ENCODE data around the gene RANBP1.

RANBP1 gene

GRCh38 chr22:20080776-20081654 is 34.9 kb upstream of the RANBP1 start:
- Histone ChIP-seq H3K9ac (no peak overlapping the region), H3K4me3 (ENCODE audit: low read depth, low read length) (peak overlapping the region; percentile 78), H3K4me1 (peaks cover 3% of the 10 kb centered on the region), H3K9me3 (ENCODE audit: control insufficient read depth, low read length) (no peaks in the 10 kb centered on the region), H3K27ac (peak overlapping the region; percentile 57), H2AFZ (peak overlapping the region; percentile 72), H3K4me2 (ENCODE audit: low read length) (peak overlapping the region; percentile 76), H3K27me3 (ENCODE audit: control insufficient read depth, insufficient read depth, low read length) (no peaks in the 10 kb centered on the region), H3K79me2 (peaks cover 22% of the 10 kb centered on the region), H3K36me3 (ENCODE audit: control insufficient read depth, insufficient read depth, low read length) (no peaks in the 10 kb centered on the region)
- TF ChIP-seq, protein P1, sequence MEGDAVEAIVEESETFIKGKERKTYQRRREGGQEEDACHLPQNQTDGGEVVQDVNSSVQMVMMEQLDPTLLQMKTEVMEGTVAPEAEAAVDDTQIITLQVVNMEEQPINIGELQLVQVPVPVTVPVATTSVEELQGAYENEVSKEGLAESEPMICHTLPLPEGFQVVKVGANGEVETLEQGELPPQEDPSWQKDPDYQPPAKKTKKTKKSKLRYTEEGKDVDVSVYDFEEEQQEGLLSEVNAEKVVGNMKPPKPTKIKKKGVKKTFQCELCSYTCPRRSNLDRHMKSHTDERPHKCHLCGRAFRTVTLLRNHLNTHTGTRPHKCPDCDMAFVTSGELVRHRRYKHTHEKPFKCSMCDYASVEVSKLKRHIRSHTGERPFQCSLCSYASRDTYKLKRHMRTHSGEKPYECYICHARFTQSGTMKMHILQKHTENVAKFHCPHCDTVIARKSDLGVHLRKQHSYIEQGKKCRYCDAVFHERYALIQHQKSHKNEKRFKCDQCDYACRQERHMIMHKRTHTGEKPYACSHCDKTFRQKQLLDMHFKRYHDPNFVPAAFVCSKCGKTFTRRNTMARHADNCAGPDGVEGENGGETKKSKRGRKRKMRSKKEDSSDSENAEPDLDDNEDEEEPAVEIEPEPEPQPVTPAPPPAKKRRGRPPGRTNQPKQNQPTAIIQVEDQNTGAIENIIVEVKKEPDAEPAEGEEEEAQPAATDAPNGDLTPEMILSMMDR (IDR thresholded peaks at IDR 0.05), result no peak

DNA sequence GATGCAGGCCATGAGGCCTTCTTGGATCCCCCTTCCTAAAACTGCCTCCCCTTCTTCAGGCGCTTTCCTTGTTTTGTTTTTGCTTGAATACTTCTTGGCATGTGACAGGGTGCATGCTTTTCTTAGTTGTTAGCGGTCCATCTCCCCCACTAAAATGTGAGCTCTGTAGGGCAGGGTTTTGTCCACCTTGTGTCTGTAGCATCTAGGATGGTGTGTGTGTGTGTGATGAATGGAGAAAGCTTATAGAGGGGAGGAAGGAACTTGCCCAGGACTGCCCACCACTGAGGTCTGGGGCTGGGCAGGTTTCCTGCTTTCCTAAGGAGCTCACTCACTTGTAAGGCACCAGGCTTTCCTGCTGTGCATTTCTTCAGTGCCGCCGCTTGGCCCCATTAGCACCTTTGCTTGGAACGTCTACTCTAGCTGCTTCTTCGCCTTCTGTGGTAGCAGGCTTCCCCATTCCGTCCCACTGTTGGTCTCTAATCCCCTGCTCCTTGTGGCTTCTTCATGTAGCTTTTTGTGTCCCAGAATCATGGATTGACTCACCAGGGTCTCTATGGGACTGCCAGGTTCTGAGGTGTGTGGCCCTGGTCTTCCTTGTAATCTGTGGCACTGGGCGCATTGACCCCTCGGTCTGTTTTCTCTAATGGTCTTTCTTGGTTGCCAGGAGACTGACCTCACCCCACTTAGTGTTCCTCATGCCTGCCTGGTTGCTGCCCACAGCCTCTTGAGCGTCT is 32.6 kb upstream of the RANBP1 start:
- Histone ChIP-seq H3K4me1 (peaks cover 3% of the 10 kb centered on the region), H3K79me2 (peaks cover 34% of the 10 kb centered on the region), H3K4me2 (ENCODE audit: low read length) (no peak overlapping the region), H3K9me3 (ENCODE audit: control insufficient read depth, low read length) (no peaks in the 10 kb centered on the region), H2AFZ (no peak overlapping the region), H3K27ac (no peak overlapping the region), H3K36me3 (ENCODE audit: control insufficient read depth, insufficient read depth, low read length) (no peaks in the 10 kb centered on the region), H3K4me3 (ENCODE audit: low read depth, low read length) (no peak overlapping the region), H3K9ac (no peak overlapping the region), H3K27me3 (ENCODE audit: control insufficient read depth, insufficient read depth, low read length) (no peaks in the 10 kb centered on the region)
- TF ChIP-seq, protein P1 (IDR thresholded peaks at IDR 0.05), result no peak

- Histone ChIP-seq H3K4me2 (ENCODE audit: low read length) (no peak overlapping the region), H3K36me3 (ENCODE audit: control insufficient read depth, insufficient read depth, low read length) (no peaks in the 10 kb centered on the region), H3K4me3 (ENCODE audit: low read depth, low read length) (no peak overlapping the region), H3K79me2 (peaks cover 34% of the 10 kb centered on the region), H3K27me3 (ENCODE audit: control insufficient read depth, insufficient read depth, low read length) (no peaks in the 10 kb centered on the region), H3K27ac (no peak overlapping the region), H3K4me1 (peaks cover 3% of the 10 kb centered on the region), H2AFZ (no peak overlapping the region), H3K9ac (no peak overlapping the region), H3K9me3 (ENCODE audit: control insufficient read depth, low read length) (no peaks in the 10 kb centered on the region)
- TF ChIP-seq, protein P1 (IDR thresholded peaks at IDR 0.05), result no peak
Measured at GRCh38 chr22:20083891-20084546, 31.9 kb upstream of the RANBP1 start.

DNA sequence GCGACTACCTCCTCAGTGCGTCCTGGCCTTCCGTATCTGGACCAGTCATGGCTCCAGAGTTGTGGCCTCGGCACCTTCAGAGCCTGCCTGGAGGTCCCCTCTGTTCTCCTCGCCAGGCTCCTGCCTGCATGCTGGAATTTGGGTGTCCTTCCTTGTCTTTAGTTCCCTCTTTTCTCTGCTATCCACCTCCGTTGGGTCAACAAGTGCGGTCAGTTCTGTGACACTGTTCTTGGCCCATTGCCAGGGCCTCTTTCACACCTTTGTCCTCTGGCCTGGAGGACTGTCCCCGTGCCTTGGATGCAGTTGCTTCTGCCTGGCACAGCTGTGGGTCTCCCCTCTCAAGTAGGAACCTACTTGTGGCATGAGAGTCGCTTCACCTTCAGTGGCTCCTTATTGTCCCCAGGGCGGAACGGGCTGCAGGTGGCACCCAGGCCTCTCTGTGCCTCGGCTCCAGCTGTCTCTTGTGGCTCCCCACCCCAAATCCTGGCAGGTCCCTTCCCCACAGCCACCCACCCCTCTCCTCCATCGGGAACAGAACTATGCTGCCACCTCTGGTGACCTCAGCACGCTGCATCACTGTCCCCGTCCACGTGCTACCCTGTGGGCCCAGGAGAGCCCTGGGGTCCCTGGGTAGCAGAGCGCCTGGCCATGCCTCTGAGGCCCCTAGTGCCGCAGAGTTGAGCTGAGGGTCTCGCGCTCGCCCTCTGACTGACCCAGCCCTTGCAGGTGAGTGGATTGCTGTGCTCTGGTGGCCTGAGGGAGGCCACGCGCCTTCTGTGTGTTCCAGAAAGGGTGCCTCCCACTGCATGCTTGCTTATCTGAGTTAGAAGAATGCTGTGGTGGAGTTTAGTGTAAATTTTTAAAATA is 31.1 kb upstream of the RANBP1 start:
- H3K9ac ChIP-seq, result no peak overlapping the region
- H3K4me1 ChIP-seq, result peaks cover 3% of the 10 kb centered on the region
- no peak overlapping the region for H3K4me3 ChIP-seq (ENCODE audit: low read depth, low read length)
- no peak overlapping the region for H3K27ac ChIP-seq
- H3K9me3 ChIP-seq (ENCODE audit: control insufficient read depth, low read length), result no peaks in the 10 kb centered on the region
- peaks cover 34% of the 10 kb centered on the region for H3K79me2 ChIP-seq
- no peak overlapping the region for H2AFZ ChIP-seq
- H3K36me3 ChIP-seq (ENCODE audit: control insufficient read depth, insufficient read depth, low read length), result no peaks in the 10 kb centered on the region
- TF ChIP-seq, protein P1 (IDR thresholded peaks at IDR 0.05), result no peak
- no peaks in the 10 kb centered on the region for H3K27me3 ChIP-seq (ENCODE audit: control insufficient read depth, insufficient read depth, low read length)
- H3K4me2 ChIP-seq (ENCODE audit: low read length), result no peak overlapping the region

Measured in parathyroid adenoma (tissue), 2 donors.